ENCODE measurements around the gene NKX6-1.

NKX6-1 gene

DNA sequence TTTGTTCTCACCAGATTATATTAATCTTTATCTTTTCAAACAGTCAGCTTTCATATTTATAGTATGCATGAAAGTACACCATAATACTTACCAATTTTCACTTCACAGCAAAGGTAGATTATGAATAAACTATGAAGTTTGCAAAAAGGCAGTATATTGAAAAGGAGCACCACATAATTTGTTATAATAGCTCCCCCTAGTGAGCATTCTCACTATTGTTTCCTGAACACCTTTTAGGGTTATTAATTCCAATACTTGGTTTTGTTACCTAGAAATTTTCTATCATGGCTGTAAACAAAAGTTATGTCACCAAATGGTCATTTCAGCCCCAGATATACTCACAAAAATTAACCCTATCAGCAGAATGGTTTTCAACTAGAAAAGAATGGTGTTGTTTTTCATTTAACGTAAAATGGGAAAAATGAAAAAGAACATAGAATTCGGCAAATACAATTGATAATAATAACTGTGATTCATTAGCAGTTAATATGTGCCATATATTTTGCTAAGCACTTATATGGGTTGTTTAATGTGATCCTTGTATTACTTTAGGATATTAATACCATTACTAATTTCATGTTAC, 30.2 kb upstream of the NKX6-1 start:
- TF ChIP-seq, protein P1, sequence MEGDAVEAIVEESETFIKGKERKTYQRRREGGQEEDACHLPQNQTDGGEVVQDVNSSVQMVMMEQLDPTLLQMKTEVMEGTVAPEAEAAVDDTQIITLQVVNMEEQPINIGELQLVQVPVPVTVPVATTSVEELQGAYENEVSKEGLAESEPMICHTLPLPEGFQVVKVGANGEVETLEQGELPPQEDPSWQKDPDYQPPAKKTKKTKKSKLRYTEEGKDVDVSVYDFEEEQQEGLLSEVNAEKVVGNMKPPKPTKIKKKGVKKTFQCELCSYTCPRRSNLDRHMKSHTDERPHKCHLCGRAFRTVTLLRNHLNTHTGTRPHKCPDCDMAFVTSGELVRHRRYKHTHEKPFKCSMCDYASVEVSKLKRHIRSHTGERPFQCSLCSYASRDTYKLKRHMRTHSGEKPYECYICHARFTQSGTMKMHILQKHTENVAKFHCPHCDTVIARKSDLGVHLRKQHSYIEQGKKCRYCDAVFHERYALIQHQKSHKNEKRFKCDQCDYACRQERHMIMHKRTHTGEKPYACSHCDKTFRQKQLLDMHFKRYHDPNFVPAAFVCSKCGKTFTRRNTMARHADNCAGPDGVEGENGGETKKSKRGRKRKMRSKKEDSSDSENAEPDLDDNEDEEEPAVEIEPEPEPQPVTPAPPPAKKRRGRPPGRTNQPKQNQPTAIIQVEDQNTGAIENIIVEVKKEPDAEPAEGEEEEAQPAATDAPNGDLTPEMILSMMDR (conservative IDR thresholded peaks at IDR 0.05; ENCODE audit: low read depth, low read length), result peak; percentile 61
- H3K4me3 ChIP-seq (ENCODE audit: low read depth, low read length), result no peak overlapping the region

DNA sequence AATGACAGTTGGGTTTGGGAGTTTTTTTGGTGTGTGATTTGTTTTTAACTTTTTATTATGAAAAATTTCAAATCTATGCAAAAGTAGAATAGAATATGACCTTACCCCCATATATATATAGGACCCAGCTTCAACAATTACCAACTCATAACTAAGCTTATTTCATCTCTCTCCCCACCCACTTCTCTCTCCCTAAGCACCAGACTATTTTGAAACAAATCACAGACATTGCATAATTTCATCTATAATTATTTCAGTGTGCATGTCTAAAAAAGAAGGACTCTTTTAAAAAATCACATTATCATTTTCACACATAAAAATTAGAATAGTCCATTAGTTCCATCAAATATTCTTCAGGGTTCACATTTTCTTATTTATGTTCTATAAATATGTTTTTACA, 28.3 kb upstream of the NKX6-1 start:
- TF ChIP-seq, protein P1 (conservative IDR thresholded peaks at IDR 0.05; ENCODE audit: low read depth, low read length), result no peak
- DNase-seq (ENCODE audit: low read depth), result no peak

More for the DNA sequence above, 30.2 kb upstream of the NKX6-1 start:
- DNase-seq (ENCODE audit: low read depth), result peak; percentile 49

DNA sequence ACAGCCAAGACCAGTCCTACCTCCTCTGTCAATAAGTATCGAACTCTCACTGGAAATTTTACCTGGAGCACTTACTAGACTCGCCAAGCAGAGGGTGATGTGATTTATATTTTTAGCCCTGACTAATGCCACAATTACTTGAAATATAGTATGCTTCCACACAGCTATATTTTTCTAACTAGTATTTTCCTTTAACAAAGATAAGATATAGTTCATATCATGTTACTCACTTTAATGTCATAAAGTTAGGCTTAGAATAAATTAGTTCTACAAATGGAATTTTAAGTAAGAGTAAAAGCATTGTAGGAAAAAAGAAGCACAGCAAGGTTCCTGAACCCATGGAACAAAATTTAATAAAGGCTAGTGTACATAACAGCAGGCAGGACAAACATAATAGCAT, 16.0 kb upstream of the NKX6-1 start:
- DNase-seq (ENCODE audit: low read depth), result no peak

More for the DNA sequence above, 28.3 kb upstream of the NKX6-1 start:
- no peak overlapping the region for H3K4me3 ChIP-seq (ENCODE audit: low read depth, low read length)

GRCh38 chr4:84512277-84512676, 13.2 kb upstream of the NKX6-1 start:
- DNase-seq (ENCODE audit: low read depth), result no peak
- TF ChIP-seq, protein P1 (conservative IDR thresholded peaks at IDR 0.05; ENCODE audit: low read depth, low read length), result no peak

More for the DNA sequence above, 16.0 kb upstream of the NKX6-1 start:
- no peak overlapping the region for H3K4me3 ChIP-seq (ENCODE audit: low read depth, low read length)
- TF ChIP-seq, protein P1 (conservative IDR thresholded peaks at IDR 0.05; ENCODE audit: low read depth, low read length), result no peak

GRCh38 chr4:84511703-84512102, 12.6 kb upstream of the NKX6-1 start:
- no peak overlapping the region for H3K4me3 ChIP-seq (ENCODE audit: low read depth, low read length)
- no peak for DNase-seq (ENCODE audit: low read depth)
- TF ChIP-seq, protein P1 (conservative IDR thresholded peaks at IDR 0.05; ENCODE audit: low read depth, low read length), result no peak

More at GRCh38 chr4:84512277-84512676, 13.2 kb upstream of the NKX6-1 start:
- no peak overlapping the region for H3K4me3 ChIP-seq (ENCODE audit: low read depth, low read length)

- TF ChIP-seq, protein P1 (conservative IDR thresholded peaks at IDR 0.05; ENCODE audit: low read depth, low read length), result no peak
- H3K4me3 ChIP-seq (ENCODE audit: low read depth, low read length), result no peak overlapping the region
- no peak for DNase-seq (ENCODE audit: low read depth)
These were observed 8.8 kb upstream of the NKX6-1 start for GRCh38 chr4:84507941-84508340.

DNA sequence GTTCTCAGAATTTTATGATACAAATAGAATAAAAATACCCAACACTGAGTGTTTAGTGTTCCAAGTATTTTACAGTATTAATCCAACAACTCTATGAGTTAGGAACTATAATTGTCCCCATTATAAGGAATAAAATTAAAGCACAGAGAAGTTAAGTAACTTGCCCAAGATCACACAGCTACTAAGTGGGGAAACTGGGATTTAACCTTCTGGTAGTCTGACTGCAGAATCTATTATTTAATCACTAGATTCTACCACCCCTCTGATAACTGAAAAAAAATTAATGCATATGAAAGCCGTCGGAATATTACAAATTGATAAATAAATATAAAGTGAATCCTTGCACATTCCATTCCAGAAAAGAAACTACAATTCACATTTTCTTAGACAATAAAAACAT, 5.7 kb upstream of the NKX6-1 start:
- TF ChIP-seq, protein P1 (conservative IDR thresholded peaks at IDR 0.05; ENCODE audit: low read depth, low read length), result no peak
- no peak overlapping the region for H3K4me3 ChIP-seq (ENCODE audit: low read depth, low read length)
- DNase-seq (ENCODE audit: low read depth), result no peak
